NCI-H748 (cell line): ENCODE data around the gene RIMS3.
"Not testable (repeated sequence)": the region's sequence is repeated elsewhere in the genome, so short reads cannot be mapped to it uniquely, and the experiment has no call there.

Experiments
- DNase-seq: peaks from one replicate; lab custom pipeline; 2025; ENCODE audit not compliant: unreplicated experiment; lab: John Stamatoyannopoulos, UW

RIMS3 gene

GRCh38 chr1:40665335-40666171 lies at the start of gene RIMS3:
Gene RIMS3 (minus strand): TSS chr1:40665682. CDS start chr1:40641925, 23,757 bp downstream.
- DNase-seq, result peak; percentile 98

GRCh38 chr1:40712997-40713396 lies 47.5 kb upstream of the RIMS3 start:
- DNase-seq, result no peak

- peak; percentile 99 for DNase-seq
These were observed 47.0 kb upstream of the RIMS3 start for GRCh38 chr1:40712405-40712944.

DNA sequence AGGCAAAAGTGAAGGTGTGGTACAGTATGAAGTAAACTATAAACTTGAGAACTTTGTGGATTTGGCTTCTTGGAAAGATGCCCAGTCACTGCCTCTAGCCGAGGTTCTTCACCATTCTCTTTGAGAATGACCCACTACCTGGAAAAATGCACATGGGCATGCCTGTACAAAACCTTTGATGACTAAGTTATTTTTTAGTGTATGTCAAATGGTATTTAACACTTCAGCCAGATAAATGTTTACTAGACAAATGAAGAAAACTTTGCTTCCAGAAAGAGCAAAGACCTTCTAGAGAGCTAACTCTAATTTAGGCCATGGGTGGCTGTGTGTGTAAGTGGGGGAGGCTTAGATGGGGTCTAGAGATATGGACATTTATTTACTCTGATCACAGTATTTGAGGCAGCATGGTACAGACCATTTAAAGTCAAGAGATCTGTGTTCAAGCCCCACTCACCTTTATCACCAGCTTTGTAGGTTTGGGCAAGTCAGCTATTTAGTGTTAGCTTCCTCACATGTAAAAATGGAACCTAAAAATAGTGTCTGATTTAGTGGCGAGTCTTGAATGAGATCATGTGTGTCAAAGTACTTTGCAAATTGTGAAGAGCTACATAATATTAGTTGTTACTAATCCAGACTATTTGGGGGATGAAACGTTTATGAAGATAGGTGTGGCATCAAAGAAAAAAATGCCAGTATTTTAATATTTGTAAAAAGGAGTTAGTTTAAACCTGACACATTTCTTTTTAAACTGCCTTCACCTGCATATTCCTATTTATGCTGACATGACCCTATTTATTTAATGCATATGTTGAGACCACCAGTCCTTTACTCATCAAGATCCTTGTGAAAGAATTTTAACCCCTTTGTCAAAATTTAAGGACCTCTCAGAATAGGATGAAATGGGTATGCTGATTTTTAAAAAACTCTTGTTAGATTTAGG lies 46.3 kb upstream of the RIMS3 start:
- peak; percentile 78 for DNase-seq

- no peak for DNase-seq
These were observed 45.3 kb upstream of the RIMS3 start for GRCh38 chr1:40710581-40711315.

DNA sequence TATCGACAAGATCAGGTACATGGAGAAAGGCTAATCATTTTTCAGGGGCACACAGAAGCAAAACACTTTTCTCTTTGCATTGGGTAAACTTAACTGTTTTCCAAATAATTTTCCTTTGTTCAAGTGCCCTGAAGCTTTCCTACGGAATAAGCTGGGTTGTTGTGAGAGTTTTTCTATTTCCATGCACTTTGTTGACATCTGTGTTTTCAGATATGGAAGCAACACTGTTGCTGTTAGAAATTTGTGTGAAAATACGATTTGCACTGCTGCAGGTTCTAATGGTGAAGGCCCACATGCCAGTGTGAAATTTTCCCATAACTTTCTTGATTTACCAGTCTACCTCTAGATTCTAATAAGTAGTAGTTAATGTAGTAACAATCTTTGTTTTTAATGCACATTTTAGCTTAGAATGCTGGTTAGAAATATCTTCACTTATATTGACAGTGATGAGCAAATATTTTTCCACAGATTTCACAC lies 44.4 kb upstream of the RIMS3 start:
- DNase-seq, result no peak

- DNase-seq, result peak; percentile 100
These were observed 43.8 kb upstream of the RIMS3 start for GRCh38 chr1:40709100-40709801.

GRCh38 chr1:40708750-40709099 lies 43.2 kb upstream of the RIMS3 start:
- DNase-seq, result peak; percentile 100

DNA sequence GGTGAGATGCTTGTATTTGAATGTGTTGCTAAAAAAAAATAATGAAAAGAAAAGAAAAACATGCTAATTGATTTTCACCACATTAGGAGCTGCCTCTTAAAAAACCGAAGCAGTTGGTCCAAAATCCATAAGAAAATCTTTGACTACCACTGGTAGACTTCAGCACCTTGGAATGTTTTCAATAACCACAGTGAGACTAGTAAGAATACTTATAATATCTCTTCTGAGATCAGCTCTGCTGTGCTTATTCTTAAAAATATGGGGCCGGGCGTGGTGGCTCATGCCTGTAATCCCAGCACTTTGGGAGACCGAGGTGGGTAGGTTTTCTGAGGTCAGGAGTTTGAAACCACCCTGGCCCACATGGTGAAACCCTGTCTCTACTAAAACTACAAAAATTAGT lies 41.1 kb upstream of the RIMS3 start:
- DNase-seq, result no peak

DNA sequence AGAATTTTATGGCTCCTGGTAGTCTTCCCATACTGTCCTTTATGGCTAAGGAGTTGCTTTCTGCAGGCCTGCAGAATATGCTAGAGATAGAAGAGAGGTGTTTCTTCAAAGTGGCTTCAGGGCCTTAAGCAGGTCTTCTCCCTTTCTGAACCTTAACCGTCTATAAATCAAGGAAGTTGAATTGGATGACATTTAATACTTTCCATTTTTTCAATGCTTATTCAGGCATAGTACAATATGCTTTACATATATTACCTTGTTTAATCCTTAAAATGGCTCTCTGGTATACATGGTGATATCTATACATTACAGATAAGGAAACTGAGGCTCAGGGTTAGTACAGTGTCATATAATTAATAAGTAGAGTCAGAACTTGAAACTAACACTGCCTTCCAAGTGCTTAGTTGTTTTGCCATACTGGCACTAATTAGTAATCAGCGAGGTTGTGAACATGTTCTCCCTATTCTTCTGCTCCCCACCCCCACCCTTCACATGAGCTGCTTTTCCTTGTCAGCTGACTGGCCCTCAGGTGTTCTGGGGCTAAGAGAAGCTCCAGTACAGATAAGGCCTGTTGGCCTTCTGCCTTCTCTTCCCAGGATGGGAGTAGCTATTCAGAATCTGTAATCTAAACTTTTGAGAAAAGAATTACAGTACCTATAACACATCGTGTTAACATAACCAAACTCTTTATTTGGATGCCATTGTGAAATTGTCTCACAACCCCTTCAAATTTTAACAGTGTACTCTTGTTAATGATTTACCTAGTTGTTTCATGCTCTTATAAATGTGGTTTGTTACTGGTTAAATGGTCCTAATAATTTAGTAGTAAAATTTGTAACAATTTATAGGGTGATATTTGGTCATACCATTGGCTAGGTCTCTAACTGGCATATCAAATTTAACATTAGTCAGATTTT lies 39.6 kb upstream of the RIMS3 start:
- DNase-seq, result no peak

GRCh38 chr1:40703316-40703715 lies 37.8 kb upstream of the RIMS3 start:
- no peak for DNase-seq

GRCh38 chr1:40702810-40703209 lies 37.3 kb upstream of the RIMS3 start:
- not testable (repeated sequence) for DNase-seq

GRCh38 chr1:40701684-40702083 lies 36.2 kb upstream of the RIMS3 start:
- no peak for DNase-seq

DNA sequence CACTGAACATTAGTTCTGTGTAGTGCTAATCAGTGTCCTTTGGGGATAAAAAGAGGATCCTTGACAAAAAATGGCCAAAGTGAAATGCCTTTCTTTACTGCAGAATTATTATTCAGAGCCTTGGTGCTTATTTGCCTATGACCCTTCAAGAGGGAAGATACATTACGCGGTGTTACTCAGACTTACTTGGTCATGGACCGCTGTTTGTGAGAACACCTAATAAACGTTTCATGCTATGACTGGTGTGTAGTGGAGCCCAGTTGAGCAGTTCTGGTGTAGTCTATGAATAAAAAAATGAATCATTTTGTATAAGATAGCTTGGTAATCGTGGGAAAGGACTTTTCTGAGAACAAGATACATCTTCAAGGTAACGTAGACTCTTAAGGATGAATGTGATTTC lies 34.3 kb upstream of the RIMS3 start:
- no peak for DNase-seq

DNA sequence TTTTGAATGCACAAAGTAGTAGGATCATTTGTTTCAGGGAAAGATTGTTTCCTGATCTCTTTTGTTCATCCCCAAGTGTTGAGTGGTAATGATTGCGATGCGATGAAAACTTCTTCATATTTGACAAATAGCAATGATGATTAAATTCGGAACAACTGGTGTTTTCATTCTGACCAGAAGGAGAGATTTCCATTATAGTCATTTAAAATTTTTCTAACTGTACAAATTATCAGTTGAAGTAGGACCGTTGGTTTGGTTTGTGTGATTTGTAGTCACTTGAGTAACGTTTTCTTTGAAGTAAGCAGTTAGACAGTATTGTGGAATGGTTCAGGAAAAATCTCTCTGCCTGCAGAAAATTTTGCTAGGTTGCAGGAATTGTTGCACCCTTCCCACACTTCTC lies 32.0 kb upstream of the RIMS3 start:
- no peak for DNase-seq

DNA sequence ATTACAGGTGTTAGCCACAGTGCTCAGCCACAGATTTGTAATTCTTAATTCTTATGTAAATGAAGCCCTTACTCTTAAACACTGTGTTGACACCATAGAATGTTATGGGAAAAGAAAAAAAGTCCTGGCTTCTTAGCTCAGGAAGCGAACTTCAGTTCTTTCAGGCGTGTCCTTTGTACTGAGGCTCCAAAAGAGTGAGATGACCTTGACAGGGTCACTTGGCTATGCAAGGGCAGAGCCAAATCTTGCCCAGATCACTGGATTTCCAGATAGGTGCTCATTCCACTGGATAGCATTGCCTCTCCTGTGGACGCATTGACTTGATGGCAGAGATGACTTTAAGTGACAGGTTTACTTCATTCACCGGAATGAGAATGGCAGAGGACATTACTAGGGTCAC lies 30.8 kb upstream of the RIMS3 start:
- DNase-seq, result no peak

DNA sequence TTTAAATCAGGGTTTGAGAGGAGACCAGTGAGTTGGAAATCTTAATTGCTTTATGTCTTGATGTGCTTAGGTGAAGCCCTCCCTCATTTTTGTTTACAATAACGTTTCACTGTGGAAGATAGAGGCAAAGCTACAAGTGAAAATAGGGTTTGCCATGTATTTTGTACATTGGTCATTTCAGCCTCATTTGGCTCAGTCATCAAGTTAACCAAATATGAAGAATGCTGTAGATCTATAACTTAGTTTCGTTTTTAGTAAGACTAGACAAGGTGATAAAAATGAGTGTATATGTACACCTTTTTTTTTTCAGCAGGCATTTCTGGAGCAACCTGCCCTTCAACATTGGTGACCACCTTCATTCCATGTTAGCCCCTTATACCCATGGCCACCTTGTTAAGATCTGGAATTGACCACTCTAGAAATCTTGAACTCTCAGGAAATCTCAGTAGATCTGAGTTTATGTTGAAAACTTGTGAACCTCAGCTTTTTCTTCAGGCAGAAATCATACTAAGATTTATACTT lies 28.9 kb upstream of the RIMS3 start:
- no peak for DNase-seq

DNA sequence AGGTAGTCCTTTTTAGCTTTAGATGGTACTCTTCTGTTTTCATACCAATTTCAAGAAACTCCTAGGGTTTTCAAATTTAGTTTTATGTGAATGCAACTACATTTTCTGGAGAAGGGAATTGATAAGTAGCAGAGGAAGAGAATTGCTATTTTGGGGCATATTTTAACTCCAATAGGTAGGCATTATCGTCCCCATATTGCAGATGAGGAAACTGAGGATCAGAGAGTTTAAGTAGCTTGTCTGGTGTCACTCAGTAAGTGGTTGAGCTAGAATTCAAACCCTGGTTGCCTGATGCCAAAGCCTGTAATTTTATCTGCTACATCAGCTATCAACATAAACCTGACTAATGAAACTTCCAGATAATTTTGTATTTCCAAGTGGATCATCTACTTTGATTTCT lies 27.9 kb upstream of the RIMS3 start:
- DNase-seq, result no peak

- peak; percentile 96 for DNase-seq
These were observed 27.0 kb upstream of the RIMS3 start for GRCh38 chr1:40692429-40692895.
